Germinal center (tissue), 1 donor: ENCODE measurements around the gene APOA4.

Source experiments
- DNase-seq: peaks from one replicate; pipeline ENCODE4 v3.0.0; 2012; ENCODE audit warnings: mixed read lengths, low spot score

Gene APOA4

DNA sequence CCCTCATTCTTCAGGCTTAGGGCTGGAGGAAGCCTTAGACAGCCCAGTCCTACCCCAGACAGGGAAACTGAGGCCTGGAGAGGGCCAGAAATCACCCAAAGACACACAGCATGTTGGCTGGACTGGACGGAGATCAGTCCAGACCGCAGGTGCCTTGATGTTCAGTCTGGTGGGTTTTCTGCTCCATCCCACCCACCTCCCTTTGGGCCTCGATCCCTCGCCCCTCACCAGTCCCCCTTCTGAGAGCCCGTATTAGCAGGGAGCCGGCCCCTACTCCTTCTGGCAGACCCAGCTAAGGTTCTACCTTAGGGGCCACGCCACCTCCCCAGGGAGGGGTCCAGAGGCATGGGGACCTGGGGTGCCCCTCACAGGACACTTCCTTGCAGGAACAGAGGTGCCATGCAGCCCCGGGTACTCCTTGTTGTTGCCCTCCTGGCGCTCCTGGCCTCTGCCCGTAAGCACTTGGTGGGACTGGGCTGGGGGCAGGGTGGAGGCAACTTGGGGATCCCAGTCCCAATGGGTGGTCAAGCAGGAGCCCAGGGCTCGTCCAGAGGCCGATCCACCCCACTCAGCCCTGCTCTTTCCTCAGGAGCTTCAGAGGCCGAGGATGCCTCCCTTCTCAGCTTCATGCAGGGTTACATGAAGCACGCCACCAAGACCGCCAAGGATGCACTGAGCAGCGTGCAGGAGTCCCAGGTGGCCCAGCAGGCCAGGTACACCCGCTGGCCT is 7.2 kb upstream of the APOA4 start:
- no peak for DNase-seq

DNA sequence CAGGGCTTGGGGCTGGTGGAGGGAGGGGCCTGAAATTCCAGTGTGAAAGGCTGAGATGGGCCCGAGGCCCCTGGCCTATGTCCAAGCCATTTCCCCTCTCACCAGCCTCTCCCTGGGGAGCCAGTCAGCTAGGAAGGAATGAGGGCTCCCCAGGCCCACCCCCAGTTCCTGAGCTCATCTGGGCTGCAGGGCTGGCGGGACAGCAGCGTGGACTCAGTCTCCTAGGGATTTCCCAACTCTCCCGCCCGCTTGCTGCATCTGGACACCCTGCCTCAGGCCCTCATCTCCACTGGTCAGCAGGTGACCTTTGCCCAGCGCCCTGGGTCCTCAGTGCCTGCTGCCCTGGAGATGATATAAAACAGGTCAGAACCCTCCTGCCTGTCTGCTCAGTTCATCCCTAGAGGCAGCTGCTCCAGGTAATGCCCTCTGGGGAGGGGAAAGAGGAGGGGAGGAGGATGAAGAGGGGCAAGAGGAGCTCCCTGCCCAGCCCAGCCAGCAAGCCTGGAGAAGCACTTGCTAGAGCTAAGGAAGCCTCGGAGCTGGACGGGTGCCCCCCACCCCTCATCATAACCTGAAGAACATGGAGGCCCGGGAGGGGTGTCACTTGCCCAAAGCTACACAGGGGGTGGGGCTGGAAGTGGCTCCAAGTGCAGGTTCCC is 6.5 kb upstream of the APOA4 start, which contains the start of gene APOC3:
Gene APOC3, plus strand, starts transcription at position 383 of the 659 bp plus-strand sequence. CDS start 676 bp downstream, outside the sequence.
- no peak for DNase-seq

DNA sequence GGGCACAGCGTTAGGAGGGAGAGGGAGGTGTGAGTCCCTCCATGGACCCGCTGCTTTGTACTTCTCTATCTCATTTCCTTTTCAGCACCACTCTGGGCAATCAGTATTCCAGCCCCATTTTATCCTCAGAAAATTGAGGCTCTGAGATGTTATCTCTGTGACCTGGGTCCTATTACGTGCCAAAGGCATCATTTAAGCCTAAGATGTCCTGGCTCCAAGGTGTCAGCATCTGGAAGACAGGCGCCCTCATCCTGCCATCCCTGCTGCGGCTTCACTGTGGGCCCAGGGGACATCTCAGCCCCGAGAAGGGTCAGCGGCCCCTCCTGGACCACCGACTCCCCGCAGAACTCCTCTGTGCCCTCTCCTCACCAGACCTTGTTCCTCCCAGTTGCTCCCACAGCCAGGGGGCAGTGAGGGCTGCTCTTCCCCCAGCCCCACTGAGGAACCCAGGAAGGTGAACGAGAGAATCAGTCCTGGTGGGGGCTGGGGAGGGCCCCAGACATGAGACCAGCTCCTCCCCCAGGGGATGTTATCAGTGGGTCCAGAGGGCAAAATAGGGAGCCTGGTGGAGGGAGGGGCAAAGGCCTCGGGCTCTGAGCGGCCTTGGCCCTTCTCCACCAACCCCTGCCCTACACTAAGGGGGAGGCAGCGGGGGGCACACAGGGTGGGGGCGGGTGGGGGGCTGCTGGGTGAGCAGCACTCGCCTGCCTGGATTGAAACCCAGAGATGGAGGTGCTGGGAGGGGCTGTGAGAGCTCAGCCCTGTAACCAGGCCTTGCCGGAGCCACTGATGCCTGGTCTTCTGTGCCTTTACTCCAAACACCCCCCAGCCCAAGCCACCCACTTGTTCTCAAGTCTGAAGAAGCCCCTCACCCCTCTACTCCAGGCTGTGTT is 5.8 kb upstream of the APOA4 start:
- DNase-seq = no peak

DNA sequence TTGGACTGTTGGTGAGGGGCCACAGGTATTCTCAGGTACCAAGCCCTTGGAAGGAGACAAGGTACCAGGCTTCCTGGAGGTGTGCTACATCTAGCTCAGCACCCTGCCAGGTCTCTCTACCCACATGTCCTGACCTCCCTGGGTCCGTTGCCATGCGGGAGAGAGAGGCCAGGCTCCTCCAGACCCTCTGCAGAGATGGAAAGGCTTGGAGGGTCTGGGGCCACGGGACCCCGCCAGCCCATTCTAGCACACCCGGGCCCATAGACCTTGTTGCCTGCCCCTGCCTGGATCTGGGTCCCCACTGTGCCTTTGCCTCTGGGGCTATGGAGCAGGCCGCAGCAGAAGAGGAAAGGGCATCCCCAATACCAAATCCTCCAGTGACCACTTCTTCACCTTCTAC is 4.4 kb upstream of the APOA4 start:
- no peak for DNase-seq

DNA sequence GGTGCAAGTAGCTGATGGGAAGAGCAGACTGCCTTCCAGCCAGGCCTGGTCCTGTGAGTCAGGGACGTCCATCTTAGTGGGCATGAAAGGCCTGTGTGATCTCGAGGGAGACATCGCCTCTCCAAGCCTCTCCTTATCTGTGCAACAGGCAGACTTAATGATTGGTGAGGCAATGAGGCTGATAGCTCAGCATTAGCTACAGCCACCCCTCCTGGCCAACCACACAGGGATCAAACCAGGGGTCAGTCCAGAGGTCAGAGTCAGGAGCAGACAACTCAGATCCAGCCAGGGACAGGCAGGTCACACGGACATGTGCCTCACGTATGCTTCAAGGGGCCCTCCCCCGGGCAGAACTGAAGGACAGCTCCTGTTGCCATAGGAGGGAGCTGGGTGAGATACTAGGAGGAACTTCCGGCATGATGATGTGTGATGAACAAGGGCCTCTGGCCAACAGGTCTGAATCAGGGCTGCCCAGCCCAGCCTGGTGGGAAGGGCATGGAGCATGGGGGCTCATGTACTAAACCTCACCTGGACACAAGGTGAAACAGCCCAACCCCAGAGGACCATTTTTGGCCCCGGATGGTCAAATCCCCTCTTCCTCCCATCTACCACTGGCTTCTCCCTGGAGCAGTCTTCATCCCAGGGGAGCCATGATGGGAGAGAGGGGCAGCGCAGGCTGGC is 3.8 kb upstream of the APOA4 start:
- DNase-seq = no peak

DNA sequence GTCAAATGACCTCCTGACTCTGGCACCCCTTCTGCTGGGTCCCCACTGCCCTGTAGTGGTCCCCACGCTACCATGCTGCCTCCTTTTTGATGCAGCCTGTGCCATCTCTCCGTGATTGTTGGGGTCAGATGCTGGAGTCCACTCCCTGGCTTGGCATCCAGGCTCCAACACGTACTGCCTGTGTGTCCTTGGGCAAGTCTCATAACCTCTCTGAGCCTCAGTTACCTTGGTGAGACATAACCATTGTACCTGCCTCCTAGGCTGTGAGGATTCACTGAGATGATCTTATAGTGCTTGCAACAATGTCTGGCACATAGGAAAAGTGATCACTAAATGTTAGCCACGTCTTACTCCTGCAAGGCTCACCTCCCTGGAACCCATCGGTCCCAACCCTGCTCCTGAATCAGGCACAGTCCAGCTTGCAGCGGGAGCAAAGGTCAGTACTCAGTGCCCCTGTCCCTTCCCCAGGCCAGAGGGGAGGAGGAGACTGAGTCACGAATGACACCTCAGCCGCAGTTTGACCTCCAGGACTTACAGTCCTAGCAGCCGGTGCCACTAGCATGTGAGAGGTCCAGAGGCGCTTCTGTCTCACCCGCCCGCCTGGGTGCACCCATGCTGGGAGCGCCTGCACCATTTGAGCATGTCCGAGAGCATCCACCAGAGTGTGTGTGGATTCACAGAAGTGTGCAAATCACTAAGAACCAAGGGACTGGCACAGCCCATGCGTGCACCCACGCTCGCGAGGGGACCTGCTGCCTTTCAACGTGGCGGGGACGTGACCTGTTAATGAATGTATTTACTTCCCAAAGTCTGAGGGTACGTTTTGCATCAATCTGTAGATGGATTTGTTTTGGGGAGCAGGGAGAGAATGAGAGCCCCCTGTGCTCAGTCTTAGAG is 3.0 kb upstream of the APOA4 start:
- DNase-seq = no peak

DNA sequence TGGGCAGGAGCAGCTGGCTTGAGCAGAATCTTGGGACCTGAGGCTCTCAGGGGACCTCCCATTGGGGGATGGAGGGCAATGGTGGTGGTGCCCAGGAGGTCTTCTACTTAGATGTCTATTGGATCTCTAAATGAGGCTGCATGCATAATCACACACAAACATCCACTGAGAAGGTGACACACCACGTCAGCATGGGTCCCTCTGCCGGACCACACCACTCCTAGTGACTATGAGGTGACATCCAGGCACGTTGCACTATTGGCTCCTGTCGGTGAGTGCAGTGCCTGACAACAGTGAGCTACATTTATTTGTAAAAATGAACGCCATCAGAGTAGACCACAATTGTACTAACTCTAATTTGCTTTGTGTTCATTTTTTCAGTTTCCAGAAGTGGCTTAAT is 2.3 kb upstream of the APOA4 start:
- DNase-seq = no peak

DNA sequence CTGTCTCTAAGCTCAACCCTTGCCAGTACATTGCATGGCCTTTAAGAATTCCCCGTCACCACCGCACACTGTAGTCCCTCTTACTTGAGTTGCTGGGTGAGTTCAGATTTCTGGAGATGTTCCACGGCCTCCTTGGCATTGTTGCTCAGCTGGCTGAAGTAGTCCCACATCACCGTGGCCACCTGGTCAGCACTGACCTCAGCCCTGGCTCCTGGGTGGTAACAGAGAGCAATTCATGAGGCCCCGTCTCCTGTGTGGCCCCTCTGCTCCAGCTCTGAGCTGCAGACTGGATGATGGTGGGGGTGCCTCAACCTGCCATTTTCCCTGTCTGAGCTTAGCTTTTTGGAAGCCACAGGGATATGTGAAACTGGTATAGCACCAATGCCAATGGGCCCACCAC is 529 bp downstream of the APOA4 start:
- DNase-seq = no peak

DNA sequence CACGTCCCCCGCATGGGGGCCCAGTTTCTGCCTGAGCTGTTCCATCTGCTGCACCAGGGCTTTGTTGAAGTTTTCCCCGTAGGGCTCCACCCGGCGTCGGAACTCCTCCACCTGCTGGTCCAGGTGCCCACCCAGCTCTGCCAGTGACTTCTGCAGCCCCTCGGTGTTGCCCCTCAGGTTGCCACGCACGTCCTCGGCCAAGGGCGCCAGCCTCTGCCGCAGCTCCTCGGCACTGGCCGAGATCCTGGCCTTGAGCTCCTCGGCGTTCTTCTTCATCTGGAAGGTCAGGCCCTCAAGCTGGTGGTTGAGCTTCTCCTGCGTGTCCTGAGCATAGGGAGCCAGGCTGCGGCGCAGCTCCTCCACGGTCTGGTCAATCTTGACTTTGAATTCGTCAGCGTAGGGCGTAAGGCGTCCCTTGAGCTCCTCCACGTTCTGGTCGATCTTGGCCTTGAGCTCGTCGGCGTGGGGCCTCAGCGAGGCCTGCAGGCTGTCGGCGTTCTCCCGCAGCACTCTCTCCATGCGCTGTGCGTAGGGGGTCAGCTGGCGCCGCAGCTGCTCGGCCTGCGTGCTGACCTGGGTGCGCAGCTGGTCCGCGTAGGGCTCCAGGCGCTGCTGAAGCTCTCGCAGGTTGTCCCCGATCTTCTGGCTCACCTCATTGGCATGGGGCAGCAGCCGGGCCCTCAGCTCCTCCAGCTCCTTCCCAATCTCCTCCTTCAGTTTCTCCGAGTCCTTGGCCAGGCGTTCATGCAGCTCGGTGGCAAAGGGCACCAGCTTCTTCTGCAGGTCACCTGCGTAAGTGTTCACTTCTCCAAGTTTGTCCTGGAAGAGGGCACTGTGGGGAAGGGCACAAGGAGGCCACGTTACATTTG is 1.8 kb downstream of the APOA4 start:
- no peak for DNase-seq

DNA sequence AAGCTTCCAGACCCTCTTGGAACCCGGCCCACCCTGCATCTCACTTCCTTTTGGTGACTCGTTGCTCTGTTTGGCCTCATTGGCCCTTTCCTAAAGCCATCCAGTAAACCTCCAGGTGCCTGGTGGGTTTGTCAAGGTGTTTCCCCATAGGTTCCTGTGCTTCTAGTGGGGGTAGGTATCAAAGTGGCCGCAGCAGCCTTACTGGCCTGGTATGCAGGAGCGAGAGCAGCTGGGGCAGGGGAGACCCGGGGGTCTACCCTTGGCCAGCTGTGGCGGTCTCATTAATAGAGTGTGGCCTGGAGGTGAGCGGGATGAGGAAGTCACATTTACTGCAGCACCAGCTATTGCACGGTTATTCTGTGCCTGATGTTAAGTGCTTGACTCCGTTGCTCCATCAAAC is 4.1 kb downstream of the APOA4 start:
- DNase-seq = no peak

DNA sequence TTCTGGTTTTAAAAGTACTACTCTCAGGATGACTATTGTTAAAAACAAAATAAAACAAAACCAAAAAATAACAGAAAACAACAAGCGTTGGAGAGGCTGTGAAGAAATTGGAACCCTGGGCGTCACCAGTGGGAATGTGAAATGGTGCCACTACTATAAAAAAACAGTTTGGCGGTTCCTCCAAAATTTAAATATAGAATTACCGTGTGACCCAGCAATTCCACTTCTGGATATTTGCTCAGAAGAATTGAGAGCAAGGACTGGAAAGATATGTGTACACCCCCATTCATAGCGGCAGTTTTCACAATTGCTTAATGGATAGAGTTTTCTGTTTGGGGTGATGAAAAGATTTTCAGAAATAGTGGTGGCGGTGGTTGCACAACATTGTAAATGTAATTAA is 8.6 kb downstream of the APOA4 start:
- DNase-seq = no peak

DNA sequence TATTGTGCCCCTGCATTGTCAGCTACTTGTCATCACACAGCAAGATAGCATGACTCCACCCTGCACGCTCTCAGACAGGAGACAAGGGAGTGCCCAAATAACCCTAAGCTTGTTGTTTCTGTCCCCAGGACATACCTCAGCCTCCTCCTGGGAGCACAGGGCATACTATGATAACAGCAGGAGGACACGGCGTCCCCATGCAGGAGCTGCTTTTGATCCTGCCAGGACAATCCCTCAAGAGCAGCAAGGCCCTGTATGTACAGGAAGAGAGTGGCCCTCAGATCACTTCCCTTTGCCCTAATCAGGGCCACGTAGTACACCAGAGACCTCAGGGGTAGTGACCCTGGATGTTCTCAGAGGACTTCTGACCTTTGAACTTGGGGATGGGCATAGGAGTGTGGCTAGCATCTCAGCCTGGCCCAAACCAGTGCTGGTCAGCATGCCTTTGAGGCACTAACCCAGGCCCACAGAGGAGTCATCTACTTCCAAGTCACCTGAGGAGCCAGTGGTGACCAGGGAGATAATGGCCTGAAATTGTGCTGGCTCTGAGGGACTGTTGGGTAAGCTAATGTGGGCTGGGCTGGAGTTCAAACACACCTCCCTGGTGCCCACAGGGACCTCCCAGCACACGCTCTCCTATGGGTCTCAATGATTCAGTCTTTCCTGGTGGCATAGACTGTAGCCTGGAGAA is 9.2 kb downstream of the APOA4 start:
- no peak for DNase-seq

DNA sequence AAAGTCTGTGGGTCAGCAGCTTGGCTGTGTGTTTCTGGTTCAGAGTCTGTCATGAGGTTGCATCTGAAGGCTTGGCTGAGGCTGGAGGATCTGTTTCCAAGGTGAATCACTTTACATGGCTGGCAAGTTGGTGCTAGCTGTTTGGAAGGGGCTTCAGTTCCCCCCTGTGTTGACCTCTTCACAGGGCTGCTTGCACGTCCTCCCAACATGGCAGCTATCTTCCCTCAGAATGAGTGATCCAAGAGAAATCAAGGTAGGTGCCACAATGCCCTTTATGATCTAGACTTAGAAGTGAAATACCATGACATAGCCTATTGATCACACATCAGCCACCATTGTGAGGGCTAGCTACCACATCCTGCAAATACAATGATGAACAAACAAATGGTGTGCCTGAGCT is 9.9 kb downstream of the APOA4 start:
- DNase-seq = no peak

DNA sequence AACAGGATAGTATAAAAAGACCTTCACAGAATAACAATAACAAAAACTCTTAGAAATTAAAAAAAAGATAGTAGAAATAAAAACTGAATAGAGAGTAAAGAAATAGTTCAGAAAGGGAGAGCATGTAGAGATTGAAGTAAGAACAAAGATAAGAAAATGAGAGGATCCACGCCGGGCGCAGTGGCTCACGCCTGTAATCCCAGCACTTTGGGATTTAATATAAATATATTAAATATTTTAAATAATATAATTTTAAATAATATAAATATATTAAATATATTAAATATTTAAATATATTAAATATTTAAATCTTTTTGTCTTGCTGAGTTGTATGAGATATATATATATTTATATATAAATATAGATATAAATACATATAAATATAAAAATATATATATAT is 11.0 kb downstream of the APOA4 start:
- no peak for DNase-seq

DNA sequence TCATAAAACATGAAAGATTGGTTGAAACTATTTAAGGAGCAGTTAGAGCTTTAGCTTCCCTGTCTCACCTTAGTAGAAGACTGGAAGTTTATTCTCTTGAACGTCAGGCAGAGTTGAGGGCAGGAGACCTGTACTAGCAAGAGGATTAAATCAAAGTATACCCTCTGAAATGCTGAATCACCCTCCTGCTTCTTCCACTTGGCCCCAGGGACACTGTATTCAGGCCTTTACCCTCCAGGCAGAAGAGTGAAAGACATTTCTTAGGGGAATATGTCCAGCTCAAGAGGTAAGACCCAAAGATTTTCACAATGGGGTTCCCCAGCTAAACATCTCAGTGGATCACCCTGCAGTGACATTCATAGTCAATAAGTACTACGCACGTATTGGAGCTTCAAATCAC is 11.9 kb downstream of the APOA4 start:
- no peak for DNase-seq

DNA sequence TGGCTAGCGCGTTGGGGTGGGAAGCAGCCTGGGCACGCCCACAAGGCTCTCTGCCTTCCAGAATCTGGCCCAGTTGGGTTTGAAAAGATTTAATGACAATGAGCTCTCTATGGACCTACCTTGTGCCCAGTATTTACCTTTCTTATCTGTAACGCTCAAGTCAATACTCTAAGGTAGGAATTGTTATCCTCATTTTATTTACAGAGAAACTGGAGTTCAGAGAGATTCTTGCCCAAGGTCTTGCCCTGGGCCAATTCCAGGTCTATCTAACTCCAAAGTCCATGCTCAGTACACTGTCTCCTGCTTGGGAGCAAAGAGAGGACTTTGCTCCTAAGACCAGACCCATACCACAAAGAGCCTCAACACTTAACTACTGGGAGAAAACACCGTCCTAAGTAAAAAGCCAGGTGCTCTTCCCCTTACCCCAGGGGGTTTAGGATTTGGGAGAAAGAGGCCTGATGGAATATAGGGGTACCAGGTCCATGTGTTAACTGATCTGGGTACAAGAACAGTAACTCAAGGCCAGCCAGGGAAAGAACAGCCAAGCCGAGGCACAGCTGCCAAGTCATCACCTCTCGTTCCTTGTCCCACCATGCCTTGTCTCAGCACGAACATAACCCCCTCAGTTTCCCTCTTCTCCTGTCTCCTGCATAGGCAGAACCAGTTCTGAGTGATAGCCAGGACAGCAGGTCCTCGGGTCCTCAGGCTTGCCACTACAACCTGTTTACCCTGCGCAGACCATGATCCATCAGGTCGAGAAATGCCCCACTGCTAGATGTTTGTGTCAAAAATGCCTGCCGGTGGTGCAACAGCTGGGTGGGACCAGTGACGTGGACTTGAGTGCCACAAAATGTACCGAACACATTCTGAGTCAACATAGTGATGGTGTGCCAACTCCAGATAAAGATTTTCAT is 14.6 kb downstream of the APOA4 start:
- no peak for DNase-seq

DNA sequence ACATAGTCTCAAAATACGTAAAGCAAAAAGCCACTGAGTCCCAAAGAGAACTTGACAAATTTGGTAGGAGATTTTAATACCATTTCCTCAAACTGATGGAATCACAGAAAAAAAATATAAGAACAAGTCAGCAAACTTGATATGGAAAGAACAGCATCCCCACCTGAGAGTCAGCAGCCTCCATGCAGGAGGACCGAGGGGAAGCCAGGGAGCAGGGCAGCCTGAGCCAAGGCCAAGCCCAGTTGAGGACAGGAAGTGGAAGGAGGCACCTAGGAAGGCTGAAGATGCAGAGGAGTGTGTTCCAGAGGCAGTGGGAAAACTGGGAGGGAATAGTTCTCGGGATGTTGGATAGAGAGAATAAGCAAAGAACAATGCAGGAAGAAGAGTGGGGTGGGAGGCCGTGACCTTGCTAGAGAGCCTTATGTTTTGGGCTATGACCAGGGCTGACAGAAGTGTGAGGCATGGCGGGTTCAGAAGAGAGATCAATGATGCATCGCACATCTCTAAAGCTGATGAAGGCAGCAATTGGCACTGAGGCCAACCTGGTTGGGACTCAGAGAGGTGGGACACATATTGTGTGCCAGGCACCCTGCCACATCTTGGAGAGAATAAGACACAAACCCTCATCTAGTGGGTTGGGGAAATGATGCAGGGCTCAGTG is 15.4 kb downstream of the APOA4 start:
- DNase-seq = no peak

DNA sequence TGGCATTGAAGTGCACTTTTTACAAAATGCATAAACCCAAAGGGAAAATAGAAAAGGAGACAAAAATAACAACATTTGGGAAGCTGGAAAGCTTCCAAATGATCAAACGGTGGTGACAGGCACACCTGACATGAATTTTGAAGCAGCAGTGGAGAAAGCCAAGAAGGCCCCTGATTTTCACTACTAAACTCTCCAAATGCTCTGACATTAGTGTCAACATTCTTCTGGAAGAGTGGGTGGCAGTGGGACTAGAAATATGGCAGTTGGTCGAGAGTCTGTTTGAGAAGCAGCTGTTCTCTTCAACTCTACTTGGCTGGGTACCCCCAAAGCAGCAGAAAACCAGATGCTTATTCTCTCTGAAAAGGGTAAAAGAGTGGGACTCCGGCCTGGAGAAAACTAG is 19.1 kb downstream of the APOA4 start:
- no peak for DNase-seq
